HK-2 (cell line): ENCODE results near the gene TRIM2.
A peak's percentile ranks its signal among the peaks of the same experiment; 100 is the strongest.

ENCODE experiments used
- DNase-seq: peaks from one replicate; pipeline ENCODE4 v3.0.0-alpha.2; 2018; ENCODE audit not compliant: unreplicated experiment

TRIM2 gene

DNA sequence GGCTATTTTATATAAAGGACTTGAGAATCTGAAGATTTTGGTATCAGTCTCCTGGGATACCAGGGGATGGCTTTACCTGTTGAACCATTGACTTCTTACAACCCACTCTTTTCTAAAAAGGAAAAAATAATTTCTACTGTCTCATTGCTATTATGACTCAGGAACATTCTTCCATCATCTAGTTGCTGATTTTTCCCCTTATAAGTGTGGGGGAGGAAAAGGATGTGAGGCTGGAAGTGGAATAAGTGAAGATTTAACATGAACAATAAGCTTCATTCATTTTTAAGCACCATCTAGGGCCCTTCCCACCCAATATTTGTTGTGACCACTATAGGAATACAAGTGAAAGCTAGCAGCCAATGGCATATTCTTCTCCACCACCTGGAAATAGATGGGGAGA, 129.6 kb downstream of the TRIM2 start:
- DNase-seq = no peak

DNA sequence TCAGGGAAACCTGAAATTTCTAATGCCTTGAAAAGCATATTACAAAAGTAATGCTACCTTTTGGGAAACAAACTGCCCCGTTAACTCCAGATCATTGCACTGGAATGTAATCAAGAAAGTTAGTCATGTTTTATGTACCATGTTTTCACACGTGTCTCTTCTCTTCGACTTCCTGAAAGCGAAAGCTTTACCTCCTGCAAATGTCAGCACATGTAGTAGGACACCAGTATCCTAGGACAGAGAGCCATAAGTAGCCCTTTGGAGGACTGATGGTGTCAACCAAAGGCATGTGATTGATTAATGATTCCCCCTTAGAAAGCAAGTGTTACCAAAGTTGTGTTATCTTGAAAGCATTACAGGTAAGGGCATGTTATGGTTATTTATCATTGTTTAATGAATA, 131.4 kb downstream of the TRIM2 start:
- no peak for DNase-seq

DNA sequence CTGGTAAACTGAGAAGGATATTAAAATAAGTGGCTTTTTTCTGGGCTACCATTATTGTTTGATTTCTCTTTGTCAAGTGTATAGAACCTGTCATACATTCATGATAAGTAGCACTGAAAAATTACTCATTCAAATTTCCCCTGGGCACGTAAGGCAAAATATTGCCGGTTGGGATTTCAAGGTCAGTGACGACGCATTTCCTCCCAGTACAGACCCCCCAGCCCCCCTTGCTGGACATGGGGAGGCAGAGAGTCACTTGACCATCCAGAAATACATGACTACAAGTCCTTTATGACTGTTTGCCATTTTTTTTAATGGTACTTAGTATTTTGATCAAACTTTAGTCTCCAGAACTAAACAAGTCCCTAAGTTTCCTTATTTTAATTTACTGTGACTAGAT, 133.4 kb downstream of the TRIM2 start:
- no peak for DNase-seq

DNA sequence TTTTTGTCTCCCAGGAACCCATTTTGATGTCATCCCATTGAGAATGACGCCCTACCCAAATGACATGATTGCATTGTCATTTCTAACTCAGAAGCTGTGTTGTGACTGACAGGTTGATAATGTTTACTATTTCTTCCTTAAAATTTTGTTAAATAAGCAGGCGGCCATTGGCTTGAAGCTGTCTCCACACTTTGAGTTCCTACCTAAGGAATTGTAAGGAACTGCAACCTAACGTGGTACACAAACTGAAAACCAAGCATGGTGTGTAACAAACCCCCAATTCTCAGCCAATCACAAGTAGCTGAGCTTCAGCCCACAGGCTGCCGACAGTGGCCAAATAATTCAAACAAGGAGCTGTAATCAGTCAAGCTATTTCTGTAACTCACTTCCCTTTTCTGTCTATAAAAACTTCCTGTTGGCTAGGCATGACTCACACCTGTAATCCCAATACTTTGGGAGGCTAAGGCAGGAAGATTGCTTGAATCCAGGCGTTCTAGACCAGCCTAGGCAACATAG, 137.4 kb downstream of the TRIM2 start:
- peak; percentile 9 for DNase-seq

DNA sequence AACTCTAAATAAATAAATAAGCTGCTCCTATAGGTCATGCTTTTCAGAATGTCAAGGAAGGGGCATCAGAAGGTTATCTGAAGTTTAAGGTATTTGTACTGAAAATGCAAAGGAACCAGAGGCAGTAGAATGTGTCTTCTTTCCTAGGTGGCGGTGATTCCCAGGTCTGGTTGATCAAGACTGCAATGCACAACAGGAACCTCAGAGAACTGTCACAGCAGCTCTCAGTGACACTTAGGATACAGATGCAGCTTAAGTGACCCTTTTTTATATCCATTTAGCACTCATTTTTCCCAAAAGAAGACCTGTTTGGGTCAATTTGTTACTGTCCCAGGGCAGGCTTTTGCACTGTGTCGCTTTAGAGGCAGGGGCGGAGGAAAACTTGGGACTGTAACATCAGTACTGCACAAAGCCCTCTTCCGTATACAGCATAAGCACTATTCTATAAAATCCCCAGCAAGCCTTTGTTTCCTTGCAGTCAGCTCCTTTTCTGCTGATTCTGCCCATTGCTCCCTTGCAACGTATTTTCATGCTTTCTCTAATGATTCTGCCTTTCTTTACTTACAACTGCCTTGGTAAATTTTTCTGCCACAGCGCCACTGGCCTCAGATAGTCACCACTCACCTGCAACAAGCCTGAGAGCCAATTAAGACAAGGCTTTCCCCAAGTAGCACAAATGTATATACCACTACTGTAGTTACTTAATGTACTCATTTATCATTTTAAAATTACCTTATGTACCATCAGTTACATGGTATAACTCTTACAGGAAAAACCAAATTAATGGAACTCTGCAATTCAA, 138.7 kb downstream of the TRIM2 start:
- no peak for DNase-seq

DNA sequence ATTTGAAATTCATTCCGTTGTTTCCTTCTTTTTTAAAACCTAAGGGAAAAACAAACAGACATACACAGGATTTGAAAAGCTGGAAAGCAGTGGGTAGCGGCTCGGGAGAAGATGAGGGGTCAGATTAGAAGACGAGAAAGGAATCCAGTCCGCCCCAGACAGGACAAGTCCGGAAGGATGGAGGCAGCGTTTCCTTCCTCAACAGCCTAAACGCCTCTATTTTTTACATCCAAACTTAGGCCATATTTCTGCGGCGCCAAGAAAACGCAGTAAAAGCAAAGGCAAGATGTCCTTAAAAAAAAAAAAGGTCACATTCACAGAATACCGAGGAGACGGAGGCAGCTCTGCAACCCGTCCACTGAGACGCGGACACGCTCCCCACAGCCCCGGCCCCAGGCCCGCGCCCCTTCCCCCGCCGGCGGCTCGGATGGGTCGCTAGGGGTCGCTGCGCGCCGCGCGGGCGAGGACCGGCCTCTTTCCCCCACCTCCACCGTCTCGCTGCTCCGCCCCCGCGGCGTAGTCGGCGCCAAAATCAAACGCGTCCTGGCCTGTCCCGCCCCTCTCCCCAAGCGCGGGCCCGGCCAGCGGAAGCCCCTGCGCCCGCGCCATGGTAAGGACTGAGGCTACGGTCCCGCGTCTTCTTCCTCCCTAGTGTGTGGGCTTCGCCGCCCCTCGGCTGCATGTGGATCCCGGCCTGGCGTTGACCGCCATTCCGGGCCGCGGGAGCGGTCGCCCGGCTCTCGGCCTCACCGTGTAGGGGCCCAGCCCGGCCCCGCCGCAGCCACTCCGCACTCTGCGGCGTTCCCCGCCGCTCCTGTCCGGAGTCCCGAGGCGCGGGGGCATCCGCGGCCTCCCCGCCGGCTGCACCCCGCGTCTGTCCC, 140.1 kb downstream of the TRIM2 start, which contains the start of gene MND1:
Gene MND1, plus strand, starts transcription at position 558 of the 881 bp plus-strand sequence. Its CDS starts 50 bp downstream, at position 608.
- DNase-seq = peak; percentile 90

DNA sequence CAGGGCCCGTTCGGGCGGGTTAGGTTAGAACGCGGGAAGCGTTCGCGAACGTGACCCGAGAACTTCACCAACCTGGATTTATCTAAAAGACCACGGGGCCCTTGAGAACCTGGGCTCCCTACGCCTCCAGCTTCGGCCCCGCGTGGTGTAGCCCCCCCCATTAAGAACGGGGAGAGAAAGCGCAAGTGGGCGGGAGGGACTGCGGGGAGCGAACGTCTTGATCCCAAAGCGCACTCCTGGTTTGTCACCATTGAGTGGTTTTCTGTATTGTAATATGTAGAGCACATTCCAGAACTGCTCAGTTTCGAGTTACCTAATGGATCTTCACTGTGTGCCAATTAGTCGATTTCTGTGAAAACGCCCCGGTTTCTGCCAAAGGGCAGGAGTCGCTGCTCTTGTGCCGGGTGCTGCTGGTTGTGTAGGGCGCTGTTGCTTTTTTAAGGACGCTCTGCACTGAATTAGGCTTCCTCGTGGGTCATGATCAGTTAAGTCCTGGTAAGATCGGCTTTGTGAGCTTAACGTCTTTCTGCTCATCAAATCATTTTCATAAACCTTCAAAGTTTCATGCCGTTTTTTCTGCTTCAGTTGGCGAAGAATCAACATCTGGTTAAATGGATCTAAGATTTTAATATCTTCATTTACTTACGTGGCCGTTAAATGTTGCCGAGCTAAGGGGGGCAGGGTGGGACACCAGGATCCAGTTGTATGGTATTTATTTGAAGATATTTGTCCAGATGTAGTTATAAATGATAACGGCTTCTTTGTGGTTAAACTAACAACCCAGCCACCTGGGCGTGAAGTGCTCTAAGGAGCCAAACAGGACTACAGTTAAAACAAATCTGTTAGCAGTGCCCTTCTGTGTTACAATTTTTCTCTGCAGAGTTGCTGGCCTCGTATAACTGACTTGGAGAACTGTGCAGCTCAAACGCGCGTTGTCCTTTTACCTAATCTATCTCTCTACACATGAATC, 141.1 kb downstream of the TRIM2 start:
- DNase-seq = peak; percentile 53

DNA sequence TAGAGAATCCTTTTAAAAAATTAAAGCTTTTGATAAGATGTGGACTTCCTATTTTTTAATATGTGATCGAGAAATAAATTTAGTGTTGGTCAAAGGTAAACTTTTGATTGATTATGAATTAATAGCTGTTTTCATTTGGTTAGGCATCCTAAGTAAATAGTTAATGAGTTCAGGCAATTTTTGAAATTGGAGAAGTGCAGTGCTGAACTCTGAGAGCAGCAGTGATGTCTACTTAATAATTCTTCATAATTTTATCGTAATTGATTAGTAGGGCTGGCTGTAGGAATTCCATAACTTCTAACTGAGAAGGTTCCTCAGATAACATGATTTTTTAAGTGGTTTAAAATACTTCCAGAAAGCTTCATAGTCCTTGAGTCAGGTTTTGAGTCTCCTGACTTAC, 141.8 kb downstream of the TRIM2 start:
- no peak for DNase-seq

DNA sequence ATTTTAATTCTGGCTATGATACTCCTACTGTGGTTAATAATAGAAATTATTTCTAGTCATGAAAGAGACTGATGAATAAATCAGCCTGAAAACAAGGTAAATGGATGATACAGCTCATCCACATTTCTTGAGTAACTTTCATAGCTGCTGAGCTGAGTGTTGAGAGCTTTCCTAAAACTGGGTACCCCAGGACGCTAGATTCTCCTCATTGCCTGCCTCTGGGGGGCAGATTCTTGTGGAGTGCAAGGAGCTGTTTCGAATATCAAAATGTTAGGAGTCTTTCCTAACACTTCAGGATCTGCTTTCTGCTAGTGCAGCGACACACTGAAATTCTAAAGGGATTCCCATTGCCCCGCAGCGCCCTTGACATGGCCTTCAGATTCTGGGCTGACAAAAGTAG, 142.3 kb downstream of the TRIM2 start:
- DNase-seq = no peak

DNA sequence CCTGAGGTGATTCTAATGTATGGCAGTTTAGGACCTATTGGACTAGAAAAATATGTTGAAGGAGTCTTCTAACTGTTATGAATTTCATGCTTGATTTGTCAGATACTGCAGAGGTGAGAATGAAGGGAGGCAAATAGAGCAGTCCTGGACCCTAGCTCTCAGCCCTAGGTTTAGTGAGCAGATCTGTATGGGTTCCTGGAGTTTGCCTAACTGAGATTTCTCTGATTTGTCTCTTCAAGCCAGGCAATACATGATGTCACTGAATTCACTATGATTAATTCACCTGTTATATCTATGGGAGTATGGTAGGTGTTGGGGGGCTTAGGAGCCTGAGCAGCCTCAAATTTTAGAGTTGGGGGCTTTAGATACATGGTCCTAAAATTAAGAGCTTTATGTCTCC, 142.9 kb downstream of the TRIM2 start:
- no peak for DNase-seq

DNA sequence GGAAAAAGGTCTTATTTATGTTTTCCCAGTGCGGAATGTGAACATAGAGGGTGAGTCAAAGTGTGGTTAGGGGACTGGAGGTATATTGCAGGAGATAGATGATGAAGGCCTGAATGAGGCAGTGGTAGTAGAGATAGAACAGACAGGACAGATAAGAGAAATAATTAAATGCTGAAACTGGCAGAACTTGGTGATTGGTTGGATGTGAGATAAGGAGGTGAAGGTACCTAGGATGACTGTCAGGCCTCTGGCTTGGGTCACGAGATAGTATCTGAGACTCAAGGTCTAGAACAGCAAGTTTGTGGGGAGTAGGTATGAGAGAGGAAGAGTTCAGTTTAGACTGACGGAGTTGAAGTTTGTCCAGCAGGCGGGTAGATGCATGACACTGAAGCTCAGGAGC, 143.8 kb downstream of the TRIM2 start:
- no peak for DNase-seq

DNA sequence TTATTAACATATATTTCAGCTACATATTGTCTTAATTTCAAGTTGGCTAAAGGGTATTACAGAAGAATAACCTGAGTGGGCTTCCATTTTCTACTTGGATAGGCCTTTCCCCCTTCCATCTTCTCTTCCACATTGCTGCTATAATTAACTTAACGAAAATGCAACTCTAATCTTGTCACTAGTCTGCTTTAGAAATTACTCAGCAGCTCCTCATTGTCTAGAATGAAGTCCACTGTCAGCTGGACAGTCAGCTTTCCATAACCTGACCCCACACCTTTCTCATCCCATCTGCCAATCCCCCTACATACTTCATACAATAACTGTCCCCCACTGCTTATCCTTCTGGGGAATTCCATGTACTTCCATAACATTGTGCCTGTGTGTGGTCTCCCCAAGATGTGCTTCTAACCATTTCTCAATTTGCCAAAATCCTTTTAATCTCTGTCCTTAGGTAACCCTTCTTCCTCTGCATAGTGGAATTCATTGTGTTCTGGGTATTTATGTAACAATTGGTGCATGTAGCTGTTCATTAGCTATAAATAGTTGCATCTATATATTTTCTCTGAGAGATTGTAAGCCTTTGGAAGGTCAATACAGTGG, 145.1 kb downstream of the TRIM2 start:
- no peak for DNase-seq

DNA sequence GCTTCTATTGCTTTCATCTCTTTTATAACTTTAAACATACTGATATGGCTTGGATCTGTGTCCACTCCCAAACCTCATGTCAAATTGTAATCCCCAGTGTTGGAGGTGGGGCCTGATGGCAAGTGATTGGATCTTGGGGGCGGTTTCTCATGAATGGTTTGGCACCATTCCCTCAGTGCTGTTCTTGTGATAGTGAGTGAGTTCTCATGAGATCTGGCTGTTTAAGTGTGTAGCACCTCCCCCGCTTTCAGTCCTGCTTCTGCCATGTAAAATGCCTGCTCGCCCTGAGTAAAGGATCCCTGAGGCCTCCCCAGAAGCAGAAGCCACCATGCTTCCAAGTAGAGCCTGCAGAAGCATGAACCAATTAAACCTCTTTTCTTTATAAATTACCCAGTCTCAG, 157.9 kb downstream of the TRIM2 start:
- peak; percentile 22 for DNase-seq

DNA sequence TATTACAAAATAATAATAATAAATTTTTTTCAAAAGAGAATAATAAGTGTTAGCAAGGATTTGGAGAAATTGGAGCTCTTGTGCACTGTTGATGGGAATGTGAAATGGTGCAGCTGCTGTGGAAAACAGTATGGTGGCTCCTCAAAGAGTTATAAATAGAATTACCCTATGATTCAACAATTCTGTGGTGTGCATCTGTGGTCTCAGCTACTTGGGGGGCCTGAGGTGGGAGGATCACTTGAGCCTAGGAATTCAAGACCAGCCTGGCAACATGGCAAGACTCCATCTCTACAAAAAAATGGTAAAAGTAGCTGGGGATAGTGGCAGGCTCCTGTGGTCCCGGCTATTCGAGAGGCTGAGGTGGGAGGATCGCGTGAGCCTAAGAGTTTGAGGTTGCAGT, 159.8 kb downstream of the TRIM2 start:
- no peak for DNase-seq

DNA sequence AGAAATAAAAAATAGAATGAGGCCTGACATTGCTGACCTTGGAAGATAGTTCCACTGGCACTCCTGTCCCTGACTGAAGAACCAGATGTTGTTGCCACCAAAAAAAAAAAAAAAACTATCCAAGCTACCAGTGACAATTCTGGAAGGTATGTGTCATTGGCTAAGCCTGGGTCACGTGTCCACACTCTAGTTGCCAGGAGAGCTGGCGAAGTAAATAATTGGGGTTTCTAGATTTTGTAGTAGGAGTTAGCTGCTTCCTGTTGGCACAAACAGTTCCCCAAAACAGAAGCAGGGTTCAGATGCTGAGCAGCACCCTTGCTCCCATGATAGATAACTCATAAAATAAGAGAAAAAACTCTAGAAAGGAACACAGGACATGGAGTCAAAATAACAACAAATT, 160.8 kb downstream of the TRIM2 start:
- DNase-seq = no peak

DNA sequence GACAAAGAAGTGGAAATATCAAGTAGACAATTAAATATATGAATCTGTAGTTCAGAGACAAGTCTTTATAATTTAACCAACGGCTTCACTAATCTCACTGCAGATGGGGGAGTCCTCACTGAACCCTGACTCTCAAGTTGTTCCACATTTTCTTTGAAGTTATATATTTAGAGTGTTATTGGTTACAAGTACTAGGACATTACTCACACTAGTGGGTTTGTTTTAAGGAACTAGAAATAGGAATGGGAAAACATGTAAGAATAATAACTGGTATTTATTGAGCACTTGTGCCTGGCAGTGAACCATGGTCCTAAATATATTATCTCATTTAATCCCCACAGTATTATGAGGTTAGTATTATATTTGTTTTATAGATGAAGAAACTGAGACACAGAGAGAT, 162.2 kb downstream of the TRIM2 start:
- DNase-seq = no peak

DNA sequence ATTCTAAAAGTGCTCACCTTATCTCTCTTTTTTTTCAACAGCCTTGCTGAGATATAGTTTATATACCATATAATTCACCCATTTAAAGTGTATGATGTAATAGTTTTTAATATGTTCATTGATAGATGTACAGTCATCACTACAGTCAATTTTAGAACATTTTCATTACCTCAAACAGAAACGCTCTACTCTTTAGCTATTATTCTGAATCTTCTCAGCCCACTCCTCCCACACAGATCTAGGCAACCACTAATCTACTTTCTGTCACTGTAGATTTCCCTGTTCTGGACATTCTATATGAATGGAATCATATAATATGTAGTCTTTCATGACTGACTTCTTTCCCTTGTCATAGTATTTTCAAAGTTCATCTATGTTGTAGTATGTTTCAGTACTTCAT, 162.8 kb downstream of the TRIM2 start:
- DNase-seq = no peak

DNA sequence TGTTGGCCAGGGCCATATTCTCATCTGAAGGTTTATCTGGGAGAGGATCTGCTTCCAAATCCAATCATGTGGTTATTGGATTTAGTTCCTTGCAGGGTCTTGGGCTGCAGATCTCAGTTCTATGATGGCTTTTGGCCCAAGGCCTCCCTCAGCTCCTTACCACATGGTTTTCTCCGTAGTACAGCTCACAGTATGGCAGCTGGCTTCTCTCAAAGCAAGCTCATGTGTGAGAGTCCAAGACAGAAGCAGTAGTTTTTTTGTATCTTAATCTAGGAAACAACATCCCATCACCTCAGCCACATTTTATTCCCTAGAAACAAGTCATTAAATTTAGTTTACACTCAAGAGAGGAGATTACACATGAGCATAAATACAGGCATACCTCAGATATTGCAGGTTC, 164.8 kb downstream of the TRIM2 start:
- no peak for DNase-seq

DNA sequence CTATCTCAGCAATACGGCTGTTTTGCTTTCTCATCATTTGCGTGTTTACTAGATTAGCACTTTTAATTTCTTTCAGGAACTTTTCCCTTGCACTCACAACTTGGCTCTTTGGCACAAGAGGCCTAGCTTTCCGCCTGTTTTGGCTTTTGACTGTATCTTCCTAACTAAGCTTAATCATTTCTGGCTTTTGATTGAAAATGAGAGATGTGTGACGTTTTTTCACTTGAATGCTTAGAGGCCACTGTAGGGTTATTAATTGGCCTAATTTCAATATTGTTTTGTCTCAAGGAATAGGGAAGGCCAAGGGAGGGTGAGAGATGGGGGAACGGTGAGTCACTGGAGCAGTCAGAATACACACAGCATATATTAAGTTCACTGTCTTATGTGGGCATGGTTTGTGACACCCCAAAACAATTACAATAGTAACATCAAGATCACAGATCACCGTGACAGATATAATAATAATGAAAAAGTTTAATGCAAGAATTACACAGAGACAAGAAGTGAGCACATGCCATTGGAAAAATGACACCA, 167.5 kb downstream of the TRIM2 start:
- DNase-seq = no peak

DNA sequence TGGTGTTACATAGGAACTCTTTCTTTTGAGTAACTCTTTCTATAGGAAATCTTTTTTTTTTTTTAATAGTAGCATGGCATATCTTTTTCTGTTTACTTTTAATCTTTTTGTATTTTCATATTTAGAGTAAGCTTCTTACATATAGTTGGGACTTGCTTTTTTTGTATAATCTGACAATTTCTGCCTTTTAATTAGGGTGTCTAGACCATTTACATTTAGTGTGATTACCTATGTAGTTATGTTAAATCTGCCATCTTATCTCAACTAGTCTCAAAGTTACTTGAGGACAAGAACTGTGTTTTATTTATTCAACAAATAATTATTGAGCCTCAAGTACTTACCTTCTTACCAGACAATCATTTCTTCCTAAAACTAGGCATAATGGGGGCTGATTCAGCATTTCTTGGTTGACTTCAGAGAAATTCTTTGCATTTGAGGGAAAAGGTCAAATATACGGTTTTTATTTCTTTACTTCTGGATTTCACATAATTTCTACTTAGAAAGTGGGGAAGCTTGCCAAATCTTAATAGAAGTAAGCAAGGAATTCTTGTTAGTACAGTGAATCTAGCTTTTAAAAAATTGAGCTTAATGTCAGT, 168.8 kb downstream of the TRIM2 start:
- no peak for DNase-seq

DNA sequence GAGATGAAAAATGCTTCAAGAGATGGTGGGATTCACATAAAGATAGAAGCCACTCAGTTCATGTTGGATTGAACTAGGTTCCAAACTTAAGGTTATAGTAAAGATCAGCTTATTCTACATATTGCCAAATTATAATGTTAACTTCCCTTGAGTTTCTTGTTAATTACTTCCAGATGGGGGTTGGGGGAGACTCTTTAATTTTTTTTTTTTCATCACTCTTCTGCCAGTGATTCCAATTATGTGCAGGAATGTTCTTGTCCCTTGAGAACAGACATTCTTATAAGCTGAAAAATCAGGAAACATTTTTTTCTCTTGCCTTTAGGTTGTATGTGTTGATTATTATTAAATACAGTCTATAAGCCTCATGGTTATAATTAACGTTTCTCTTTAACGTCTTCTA, 170.2 kb downstream of the TRIM2 start:
- DNase-seq = no peak
